NCI-H2196 treated with DMSO at 0.1 percent for 48 hours (cell line): ENCODE results near the gene PLEKHA6.

ENCODE experiments used
- DNase-seq: peaks from one replicate; lab custom pipeline; 2025; ENCODE audit not compliant: unreplicated experiment; lab: John Stamatoyannopoulos, UW

PLEKHA6 gene

GRCh38 chr1:204192589-204193352 is 167.0 kb downstream of the PLEKHA6 start:
- no peak for DNase-seq

DNA sequence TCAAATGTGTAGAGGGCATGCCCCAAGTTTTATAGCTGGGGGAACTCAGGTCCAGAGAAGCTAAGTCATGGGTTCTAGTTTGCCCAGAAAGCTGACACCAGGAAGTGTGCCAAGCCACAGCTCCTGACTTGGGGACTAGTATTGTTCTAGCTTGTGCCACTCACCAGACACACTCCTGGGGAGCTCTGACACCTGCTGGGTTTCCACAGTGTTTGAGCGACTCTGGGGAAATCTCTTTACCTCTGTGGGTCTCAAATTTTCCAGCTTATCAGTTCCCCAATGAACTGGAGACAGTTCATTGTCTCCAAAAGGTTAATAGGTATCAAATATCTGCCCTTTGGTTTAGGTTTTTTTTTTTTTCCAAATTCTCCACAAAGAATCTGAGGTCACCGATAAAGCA is 167.7 kb downstream of the PLEKHA6 start:
- DNase-seq = no peak

DNA sequence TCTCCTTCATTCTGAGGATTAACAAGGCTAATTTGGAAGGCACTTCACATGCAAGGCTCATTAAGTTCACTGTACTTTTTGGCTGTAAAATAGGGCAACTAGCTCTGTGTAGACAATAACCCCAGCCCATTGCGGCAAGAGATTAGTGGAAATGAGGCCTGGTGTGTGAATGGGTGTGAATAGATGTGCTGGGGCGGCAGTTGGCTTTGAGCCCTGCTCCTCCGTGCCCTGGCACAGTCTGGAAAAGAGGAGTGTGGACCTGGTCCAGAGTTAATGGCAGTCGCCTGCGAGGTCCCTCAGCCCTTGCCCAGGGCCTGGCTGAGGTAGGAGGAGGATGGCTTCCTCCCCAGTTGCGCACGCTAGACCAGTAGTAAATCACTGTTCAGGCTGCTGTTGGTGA is 168.3 kb downstream of the PLEKHA6 start:
- DNase-seq = no peak

- DNase-seq = no peak
Observed at GRCh38 chr1:204190212-204191211, 169.2 kb downstream of the PLEKHA6 start.

DNA sequence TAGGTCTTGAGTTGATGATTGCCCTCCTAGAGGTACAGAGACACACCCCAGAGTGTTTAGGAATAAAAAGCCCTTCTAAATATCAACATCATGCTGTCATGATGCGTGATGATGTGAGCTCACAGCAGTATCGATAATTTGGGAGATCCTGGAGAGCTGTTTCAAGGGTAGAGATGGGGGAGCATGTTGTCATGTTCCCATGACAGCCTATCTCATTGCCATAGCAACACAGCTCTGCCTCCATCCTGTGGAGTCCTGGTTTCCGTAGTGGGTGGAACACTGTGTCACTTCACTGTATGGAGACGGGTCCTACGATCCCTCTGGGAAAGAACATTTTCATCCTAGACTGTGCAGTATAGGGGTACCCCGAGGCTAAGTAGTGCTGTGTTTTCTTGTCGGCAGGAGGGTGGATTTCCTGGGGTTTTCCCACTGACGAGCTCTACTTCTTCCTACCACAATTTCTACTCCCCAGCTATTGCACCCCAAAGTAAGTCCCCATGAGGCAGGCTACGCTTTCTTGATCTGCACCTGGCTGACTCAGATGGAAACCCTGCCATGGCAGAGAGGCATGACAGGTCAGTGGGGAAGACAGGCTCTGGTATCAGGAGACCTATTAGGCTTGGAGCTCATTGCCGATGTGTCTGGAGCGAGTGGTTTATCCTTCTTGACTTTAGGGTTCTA is 170.6 kb downstream of the PLEKHA6 start:
- no peak for DNase-seq

DNA sequence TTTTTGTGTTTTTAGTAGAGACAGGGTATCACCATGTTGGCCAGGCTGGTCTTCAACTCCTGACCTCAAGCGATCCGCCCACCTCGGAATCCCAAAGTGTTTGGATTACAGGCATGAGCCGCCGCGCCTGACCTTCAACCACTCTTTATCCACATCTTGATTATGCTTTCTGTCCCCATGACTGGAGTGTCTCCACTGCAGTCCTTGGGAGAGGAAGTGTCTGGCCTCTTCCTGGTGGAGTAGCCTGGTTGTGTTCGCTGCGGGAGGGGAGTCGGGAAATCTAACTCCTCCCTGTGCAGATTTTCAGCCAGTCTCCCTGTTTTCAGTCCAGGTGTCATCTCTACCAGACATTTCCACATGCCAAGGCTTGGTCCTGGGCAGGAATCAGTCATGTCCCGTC is 173.1 kb downstream of the PLEKHA6 start:
- no peak for DNase-seq

GRCh38 chr1:204181116-204181515 is 178.6 kb downstream of the PLEKHA6 start:
- no peak for DNase-seq

GRCh38 chr1:204180133-204180532 is 179.6 kb downstream of the PLEKHA6 start:
- no peak for DNase-seq

- DNase-seq = no peak
Observed at GRCh38 chr1:204178487-204179281, 181.0 kb downstream of the PLEKHA6 start.

- DNase-seq = no peak
Observed at GRCh38 chr1:204177133-204177532, 182.6 kb downstream of the PLEKHA6 start.

DNA sequence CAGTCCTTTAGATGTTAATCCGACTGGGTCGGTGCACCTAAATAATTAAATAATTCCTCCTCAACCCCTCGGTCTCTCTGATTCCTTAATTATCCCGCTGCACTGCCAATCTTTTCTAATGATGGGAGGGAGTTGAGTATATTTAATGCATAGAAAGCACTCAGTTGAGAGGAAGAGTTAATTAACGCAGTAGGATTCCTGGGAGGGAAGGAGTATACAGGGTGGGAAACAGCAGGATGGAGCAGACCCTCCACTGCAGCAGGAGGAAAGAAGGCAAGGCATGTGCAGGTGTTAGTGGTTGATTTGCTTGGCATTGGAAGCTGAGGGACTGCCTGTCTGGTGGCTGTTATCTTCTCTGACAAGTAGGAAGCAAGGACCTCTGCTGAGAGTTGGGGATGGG is 183.7 kb downstream of the PLEKHA6 start:
- no peak for DNase-seq

DNA sequence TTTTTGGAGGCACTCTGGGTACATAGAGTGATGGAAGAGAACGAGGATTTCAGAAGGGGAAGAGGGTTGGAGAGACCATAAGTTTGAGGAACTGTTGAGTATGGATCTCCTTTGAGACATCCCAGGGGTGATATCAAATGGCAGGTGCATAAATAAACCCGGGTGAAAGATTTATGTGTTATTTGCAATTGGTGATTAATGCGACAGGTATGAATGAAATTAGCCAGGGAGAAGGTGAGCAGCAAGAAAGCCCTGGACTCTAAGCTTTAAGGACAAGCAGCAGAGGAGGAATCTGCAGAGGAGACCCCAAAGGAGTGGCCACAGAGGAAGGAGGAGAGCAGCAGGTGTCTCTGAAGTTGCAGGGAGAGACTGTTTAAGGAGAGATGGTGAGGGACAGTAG is 184.8 kb downstream of the PLEKHA6 start:
- no peak for DNase-seq

GRCh38 chr1:204172404-204173029 is 187.2 kb downstream of the PLEKHA6 start:
- DNase-seq = no peak

- no peak for DNase-seq
Observed at GRCh38 chr1:204171751-204172178, 188.0 kb downstream of the PLEKHA6 start.

DNA sequence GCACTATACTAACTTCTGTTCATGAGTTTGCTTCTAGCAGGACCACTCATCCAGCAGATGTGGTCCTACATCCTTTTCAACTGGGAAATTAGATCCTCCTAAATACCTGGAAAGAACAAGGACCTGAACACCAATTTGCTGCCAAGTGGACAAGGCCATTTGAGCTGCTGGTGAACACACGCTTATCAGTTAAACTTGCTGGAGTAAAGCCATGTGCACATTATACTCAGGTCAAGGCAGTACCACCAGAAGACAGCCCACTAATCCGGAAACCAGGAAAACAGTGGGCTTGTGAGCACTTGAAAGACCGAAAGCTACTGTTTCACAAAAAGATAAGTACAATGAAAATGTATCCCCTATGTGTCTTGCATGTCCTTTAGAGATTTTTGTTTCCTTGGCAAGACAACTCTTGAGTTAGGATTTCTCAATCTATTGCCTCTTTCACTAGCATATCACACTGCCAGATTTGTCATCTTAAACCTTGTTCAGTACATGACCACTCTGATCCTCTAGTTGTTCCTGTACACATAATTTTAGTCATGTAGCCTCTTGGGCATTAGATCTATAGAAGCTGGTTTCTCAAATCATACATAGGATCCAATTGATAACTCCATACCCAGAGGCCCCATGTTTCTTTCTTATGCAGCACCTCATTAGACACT is 189.1 kb downstream of the PLEKHA6 start:
- no peak for DNase-seq

DNA sequence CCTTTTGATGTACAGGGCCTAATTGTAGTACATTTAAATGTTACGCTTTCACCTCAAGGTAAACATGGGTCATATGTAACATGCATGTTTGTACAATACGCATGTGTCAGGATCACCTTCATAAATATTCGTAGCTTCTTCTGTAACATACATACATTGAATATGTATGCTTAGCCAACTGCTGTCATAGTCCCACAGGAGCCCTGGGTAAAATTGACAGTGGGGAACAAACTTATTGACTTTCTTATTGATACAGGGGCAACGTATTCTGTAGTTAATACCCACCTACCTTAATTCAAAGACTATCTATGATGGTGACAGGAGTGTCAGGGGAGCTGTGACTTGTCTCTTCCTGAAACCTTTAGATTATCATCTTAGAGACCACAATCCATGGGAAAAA is 189.9 kb downstream of the PLEKHA6 start:
- DNase-seq = no peak
